GM19025 (cell line): ENCODE data around the gene PAPLN.

Source experiments
- ATAC-seq: cut with Tn5 transposase; IDR thresholded peaks from one replicate; pipeline ENCODE4 v1.9.1; 2021; ENCODE audit warnings: mild to moderate bottlenecking, low read depth, moderate library complexity; ENCODE audit not compliant: unreplicated experiment

Gene PAPLN

GRCh38 chr14:73258845-73259611 is 21.7 kb downstream of the PAPLN start:
- ATAC-seq, result no peak

DNA sequence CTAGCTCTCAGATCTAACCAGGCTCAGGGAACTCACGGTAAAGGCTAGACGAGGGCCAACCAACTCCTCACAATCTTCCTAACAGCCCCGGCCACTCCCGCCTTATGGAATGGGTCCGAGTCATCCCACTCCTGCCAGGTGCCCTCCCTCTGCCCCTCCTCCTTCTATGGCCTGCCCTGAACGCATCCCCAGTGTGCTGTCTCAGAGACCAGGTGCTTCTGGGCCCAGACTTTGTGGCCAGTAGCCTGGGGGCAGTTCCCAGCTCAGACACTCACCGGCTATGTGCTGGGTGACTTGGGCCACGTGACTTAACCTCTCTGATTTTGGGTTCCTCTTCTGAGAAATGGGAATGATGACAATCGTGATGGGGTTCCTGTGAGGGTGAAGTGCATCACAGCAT is 22.5 kb downstream of the PAPLN start:
- ATAC-seq, result no peak

DNA sequence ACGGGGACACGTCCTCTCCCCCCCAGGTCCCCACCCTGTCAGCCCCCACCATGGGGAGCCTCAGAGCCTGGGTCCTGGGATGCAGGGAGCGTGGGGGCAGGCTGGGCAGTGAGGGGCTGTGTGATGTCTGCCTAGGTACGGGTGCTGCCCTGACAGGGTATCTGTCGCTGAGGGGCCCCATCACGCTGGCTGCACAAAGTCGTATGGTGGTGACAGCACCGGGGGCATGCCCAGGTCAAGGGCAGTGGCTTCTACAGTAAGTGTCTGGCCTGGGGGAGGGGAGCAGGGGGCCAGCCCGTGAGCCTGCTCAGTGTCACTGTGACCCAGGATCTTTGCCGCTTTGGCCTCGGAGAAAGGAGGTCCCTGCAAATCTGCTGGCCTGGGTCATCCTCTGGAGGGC is 23.3 kb downstream of the PAPLN start:
- ATAC-seq, result no peak

GRCh38 chr14:73261075-73261474 is 23.8 kb downstream of the PAPLN start:
- no peak for ATAC-seq

- no peak for ATAC-seq
These were observed 24.5 kb downstream of the PAPLN start for GRCh38 chr14:73261520-73262426.

GRCh38 chr14:73262427-73263183 is 25.3 kb downstream of the PAPLN start:
- no peak for ATAC-seq

GRCh38 chr14:73263606-73264005 is 26.3 kb downstream of the PAPLN start:
- ATAC-seq, result no peak

- no peak for ATAC-seq
These were observed 27.0 kb downstream of the PAPLN start for GRCh38 chr14:73264080-73264884.

GRCh38 chr14:73264885-73265720 is 27.8 kb downstream of the PAPLN start:
- no peak for ATAC-seq

GRCh38 chr14:73265721-73266046 is 28.4 kb downstream of the PAPLN start:
- ATAC-seq, result no peak

GRCh38 chr14:73266317-73266716 is 29.0 kb downstream of the PAPLN start:
- no peak for ATAC-seq

GRCh38 chr14:73267474-73267873 is 30.2 kb downstream of the PAPLN start:
- ATAC-seq, result no peak

- peak; percentile 63 for ATAC-seq
These were observed 32.6 kb downstream of the PAPLN start for GRCh38 chr14:73269729-73270531.

DNA sequence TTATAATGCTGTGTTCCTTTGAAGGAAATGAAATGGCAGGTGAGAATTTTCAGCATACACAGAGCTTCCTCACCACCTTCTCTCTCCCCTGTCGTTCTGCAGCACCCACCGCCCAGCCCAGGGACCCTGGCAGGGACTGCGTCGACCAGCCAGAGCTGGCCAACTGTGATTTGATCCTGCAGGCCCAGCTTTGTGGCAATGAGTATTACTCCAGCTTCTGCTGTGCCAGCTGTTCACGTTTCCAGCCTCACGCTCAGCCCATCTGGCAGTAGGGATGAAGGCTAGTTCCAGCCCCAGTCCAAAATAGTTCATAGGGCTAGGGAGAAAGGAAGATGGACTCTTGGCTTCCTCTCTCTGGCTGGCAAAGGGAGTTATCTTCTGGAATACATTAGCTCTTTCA is 35.1 kb downstream of the PAPLN start:
- no peak for ATAC-seq

- no peak for ATAC-seq
These were observed 36.5 kb downstream of the PAPLN start for GRCh38 chr14:73273799-73274198.

DNA sequence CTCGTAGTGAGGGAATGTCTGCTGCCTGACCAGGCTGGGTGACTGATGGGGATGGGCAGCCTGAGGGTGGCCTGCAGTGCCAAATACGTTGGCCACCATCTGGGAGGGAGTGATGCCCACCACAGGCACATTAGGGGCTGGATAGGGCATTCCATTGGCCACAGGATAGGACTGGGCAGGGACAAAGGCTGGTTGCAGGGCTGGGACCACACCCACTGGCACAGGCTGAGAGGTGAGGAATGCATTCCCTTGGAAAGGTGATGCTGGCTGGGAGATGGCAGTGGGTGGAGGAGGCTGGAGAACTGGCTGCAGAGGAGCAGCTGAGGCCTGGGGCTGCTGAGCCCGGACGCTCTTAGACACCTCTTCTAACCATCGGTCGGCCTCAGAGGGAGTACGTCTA is 39.5 kb downstream of the PAPLN start:
- ATAC-seq, result no peak

DNA sequence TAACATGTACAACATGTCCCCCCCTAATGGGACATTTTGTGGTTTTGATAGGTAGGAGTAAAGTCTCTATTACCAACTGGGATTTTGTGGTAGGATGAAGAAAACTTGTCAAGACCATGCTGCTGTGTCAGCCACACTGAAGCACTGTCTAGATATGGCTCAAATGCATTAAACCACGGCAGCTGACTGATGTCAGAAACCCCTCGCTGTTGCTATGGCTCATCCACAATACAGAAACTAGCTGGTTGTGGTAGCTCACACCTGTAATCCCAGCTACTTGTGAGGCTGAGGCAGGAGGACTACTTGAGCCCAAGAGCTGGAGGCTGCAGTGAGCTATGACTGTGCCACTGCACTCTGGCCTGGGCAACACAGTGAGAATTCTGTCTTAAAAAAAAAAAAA is 40.1 kb downstream of the PAPLN start:
- no peak for ATAC-seq

DNA sequence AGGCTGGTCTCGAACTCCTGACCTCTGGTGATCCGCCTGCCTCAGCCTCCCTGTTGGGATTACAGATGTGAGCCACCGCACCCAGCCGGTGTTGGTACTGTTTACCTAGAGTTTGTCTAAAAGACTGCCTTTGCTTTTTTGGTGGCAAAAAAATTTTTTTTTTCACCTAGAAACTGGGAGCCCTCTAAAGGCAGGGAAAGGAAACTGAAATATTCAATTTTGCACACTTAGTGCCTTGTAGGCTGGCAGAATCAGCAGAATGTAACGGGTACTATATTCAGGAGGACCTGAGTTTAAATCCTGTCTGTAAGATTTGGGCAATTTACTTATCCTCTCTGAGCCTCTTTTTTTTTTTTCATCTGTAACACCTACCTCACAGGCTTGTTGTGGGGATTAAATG is 43.6 kb downstream of the PAPLN start:
- ATAC-seq, result no peak
